Cardiac fibroblast (primary cell): ENCODE data around the gene EXOSC9.

Source experiments
- DNase-seq, 2 donors: peaks; one replicate each; pipeline versions ENCODE4 v3.0.0 to v3.0.0-alpha.2; 2010; ENCODE audit warnings: low read depth in 2 of 2
- H3K4me3 ChIP-seq, 2 donors: replicated peaks in 1 of 2; 1 replicate in 1 of 2; 2 replicates in 1 of 2; pipeline ENCODE4 v1.5.1; 2011; ENCODE audit warnings: low read depth in 2 of 2, low read length in 2 of 2, mild to moderate bottlenecking in 2 of 2, moderate library complexity in 1 of 2
- CTCF ChIP-seq: IDR thresholded peaks from one replicate; pipeline ENCODE4 v1.5.1; 2011; ENCODE audit warnings: low read depth, mild to moderate bottlenecking, low read length, inconsistent platforms

Gene EXOSC9

GRCh38 chr4:121786221-121786620 is 14.9 kb upstream of the EXOSC9 start:
- no peak overlapping the region for H3K4me3 ChIP-seq
- TF ChIP-seq CTCF = no peak
- no peak for DNase-seq

GRCh38 chr4:121788896-121789295 is 12.2 kb upstream of the EXOSC9 start:
- no peak for DNase-seq
- no peak overlapping the region for H3K4me3 ChIP-seq
- no peak for TF ChIP-seq CTCF

- DNase-seq = no peak
- no peak for TF ChIP-seq CTCF
- no peak overlapping the region for H3K4me3 ChIP-seq
Observed at GRCh38 chr4:121789455-121789854, 11.7 kb upstream of the EXOSC9 start.

GRCh38 chr4:121789960-121790829 is 10.9 kb upstream of the EXOSC9 start:
- no peak for TF ChIP-seq CTCF
- no peak overlapping the region for H3K4me3 ChIP-seq
- DNase-seq = peak; percentile 71 to 78

- no peak for DNase-seq
- no peak for TF ChIP-seq CTCF
- H3K4me3 ChIP-seq = no peak overlapping the region
Observed at GRCh38 chr4:121790976-121791375, 10.1 kb upstream of the EXOSC9 start.

- TF ChIP-seq CTCF = no peak
- DNase-seq = peak in 1 of 2 donors; percentile 60
- no peak overlapping the region for H3K4me3 ChIP-seq
Observed at GRCh38 chr4:121791481-121791880, 9.6 kb upstream of the EXOSC9 start.

- no peak for TF ChIP-seq CTCF
- no peak overlapping the region for H3K4me3 ChIP-seq
- DNase-seq = no peak
Observed at GRCh38 chr4:121792966-121793365, 8.2 kb upstream of the EXOSC9 start.
